Activated CD8-positive, alpha-beta T cell treated with anti-CD3 and anti-CD28 coated beads for 36 hours (primary cell): ENCODE data around the gene LRFN4. TPM values are rescaled to one million over a fixed set of nuclear protein-coding genes. Genes with fewer than 3 reads are reported as not detected.

Experiments used
- ATAC-seq: fragments of 200-7000 bp; cut with Tn5 transposase; one replicate; pipeline ENCODE4 v1.10.0; 2021; ENCODE audit warnings: mild to moderate bottlenecking, moderate library complexity
- CTCF ChIA-PET: fragments of 350-600 bp; sonication (Branson Sonifier 250); formaldehyde crosslinking; loops from one replicate; lab custom pipeline; 2021; ENCODE audit warnings: antibody characterized with exemption; lab: Charles Lee
- POLR2A ChIA-PET: fragments of 350-600 bp; sonication (Branson Sonifier 250); formaldehyde crosslinking; loops from one replicate; lab custom pipeline; 2021; ENCODE audit warnings: antibody characterized with exemption; lab: Charles Lee
- DNase-seq: peaks from one replicate; pipeline ENCODE4 v3.0.0-alpha.2; 2020
- H3K27ac Mint-ChIP-seq: one replicate; pipeline ENCODE4 v1.8.0; 2021; ENCODE audit warnings: mild to moderate bottlenecking, mixed read lengths
- H3K27me3 Mint-ChIP-seq: one replicate; pipeline ENCODE4 v1.8.0; 2021; ENCODE audit warnings: mixed read lengths
- H3K36me3 Mint-ChIP-seq: one replicate; pipeline ENCODE4 v1.8.0; 2021; ENCODE audit warnings: low read depth, mixed read lengths
- H3K4me1 Mint-ChIP-seq: one replicate; pipeline ENCODE4 v1.8.0; 2021; ENCODE audit warnings: low read depth, mixed read lengths
- H3K4me3 Mint-ChIP-seq: one replicate; pipeline ENCODE4 v1.8.0; 2021; ENCODE audit warnings: mild to moderate bottlenecking, moderate library complexity, mixed read lengths
- H3K9me3 Mint-ChIP-seq: one replicate; pipeline ENCODE4 v1.8.0; 2021; ENCODE audit warnings: mixed read lengths
- intact Hi-C: fragments of 100-400 bp; cut with micrococcal nuclease; formaldehyde crosslinking; loops from one replicate; pipeline ENCODE4 v1.10.0; 2022
- total RNA-seq, 2 experiments: library from RNA; stranded (reverse); gene quantifications; one replicate each; pipeline ENCODE4 v1.2.3, GENCODE V29; 2021
- TF ChIP-seq, protein P1 (sequence below): fragments of 200-600 bp; IDR thresholded peaks from one replicate; pipeline ENCODE4 v1.8.0; 2022; ENCODE audit warnings: antibody characterized with exemption, mild to moderate bottlenecking

The LRFN4 gene
- total RNA-seq = 10 to 100 TPM; 36.0 to 39.2 TPM

DNA sequence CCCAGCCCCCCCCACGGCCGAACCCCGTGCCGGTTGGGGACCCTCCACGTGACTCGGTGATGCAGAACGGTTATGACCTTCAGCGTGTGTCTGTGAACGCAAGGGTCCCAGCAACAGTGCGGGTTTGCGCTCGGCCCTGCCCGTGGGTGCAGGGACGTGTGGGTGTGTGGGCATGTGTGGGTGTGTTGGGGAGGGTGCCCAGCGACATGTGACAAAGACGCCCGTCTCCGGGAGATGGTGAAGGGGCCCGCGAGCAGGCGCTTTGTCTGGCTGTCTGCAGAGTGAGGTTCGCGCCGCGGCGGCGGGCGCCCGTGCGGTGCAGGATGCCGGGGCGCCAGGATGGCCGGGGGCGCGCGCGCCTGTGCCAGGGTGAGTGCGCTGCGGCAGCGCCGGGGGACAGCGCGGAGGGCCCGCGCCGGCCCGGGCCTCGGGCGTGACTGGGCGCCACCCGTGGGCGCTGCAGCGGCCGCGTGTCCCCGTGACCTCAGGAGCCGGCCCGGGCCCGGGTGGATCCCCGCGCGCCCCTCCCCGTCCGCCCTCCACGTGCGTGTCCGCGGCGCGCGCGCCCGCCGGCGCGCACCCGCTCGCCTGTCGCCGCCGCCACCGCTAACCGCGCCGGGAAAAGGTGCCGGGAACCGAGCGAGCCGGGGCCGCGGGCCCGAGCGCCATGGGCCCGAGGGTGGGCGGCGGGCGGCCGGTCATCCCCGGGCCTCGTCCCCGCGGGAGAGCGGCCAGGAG, at the start of gene LRFN4:
LRFN4 (plus strand) TSS at position 569 of the 738 bp plus-strand sequence. CDS start 681 bp downstream, outside the sequence.
- intact Hi-C loops = no loop called here
- H3K4me1 Mint-ChIP-seq = peaks cover 10% of the 10 kb centered on the region
- H3K9me3 Mint-ChIP-seq = no peaks in the 10 kb centered on the region
- CTCF ChIA-PET = interaction anchor here (0.8 to 1.7 kb wide), 3 partner anchors 10 to 161 kb away, joined by 3 to 5 read pairs (median 4); no protein-coding TSS in a partner anchor
- H3K36me3 Mint-ChIP-seq = peaks cover 4% of the 10 kb centered on the region
- no peak for DNase-seq
- TF ChIP-seq, protein P1, sequence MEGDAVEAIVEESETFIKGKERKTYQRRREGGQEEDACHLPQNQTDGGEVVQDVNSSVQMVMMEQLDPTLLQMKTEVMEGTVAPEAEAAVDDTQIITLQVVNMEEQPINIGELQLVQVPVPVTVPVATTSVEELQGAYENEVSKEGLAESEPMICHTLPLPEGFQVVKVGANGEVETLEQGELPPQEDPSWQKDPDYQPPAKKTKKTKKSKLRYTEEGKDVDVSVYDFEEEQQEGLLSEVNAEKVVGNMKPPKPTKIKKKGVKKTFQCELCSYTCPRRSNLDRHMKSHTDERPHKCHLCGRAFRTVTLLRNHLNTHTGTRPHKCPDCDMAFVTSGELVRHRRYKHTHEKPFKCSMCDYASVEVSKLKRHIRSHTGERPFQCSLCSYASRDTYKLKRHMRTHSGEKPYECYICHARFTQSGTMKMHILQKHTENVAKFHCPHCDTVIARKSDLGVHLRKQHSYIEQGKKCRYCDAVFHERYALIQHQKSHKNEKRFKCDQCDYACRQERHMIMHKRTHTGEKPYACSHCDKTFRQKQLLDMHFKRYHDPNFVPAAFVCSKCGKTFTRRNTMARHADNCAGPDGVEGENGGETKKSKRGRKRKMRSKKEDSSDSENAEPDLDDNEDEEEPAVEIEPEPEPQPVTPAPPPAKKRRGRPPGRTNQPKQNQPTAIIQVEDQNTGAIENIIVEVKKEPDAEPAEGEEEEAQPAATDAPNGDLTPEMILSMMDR = no peak
- peak; percentile 56 for ATAC-seq
- H3K27ac Mint-ChIP-seq = peak within 1 kb of the TSS; percentile 93
- no peaks in the 10 kb centered on the region for H3K27me3 Mint-ChIP-seq
- POLR2A ChIA-PET = interaction anchor here (3.9 kb wide), 1 partner anchor 12 kb away, joined by 66 read pairs; the partner anchor contains the start of gene RCE1
- H3K4me3 Mint-ChIP-seq = peak within 1 kb of the TSS; percentile 89

DNA sequence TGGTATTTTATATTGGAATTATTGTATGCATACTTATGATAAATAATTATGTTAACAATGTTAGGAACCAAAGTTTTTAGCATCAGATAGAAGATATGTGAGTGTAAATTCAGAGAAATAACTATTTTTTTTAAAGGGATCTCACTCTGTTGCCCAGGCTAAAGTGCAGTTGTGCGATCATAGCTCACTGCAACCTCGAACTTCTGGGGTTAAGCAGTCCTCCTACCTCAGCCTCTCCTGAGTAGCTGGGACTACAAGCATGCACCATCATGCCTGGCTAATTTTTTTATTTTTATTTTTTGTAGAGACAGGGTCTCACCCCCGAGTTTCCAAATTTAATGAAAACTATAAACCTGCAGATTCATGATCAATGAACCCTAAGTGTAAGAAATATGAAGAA, 47.3 kb upstream of the LRFN4 start:
- ATAC-seq (no peak), DNase-seq (no peak)
- Mint-ChIP-seq H3K4me3 (no peak overlapping the region), H3K36me3 (peaks cover 1% of the 10 kb centered on the region), H3K27me3 (no peaks in the 10 kb centered on the region), H3K4me1 (no peaks in the 10 kb centered on the region), H3K27ac (no peak overlapping the region), H3K9me3 (no peaks in the 10 kb centered on the region)
- intact Hi-C loops = no loop called here
- TF ChIP-seq, protein P1 = no peak
- ChIA-PET CTCF (interaction anchor here (0.9 to 1.2 kb wide), 2 partner anchors 9 kb away, joined by 3 read pairs; no protein-coding TSS in a partner anchor), POLR2A (no interaction called here)

GRCh38 chr11:66810576-66811185, 46.2 kb upstream of the LRFN4 start:
- ATAC-seq (no peak), DNase-seq (no peak)
- Mint-ChIP-seq H3K4me1 (no peaks in the 10 kb centered on the region), H3K27ac (no peak overlapping the region), H3K27me3 (no peaks in the 10 kb centered on the region), H3K9me3 (no peaks in the 10 kb centered on the region), H3K36me3 (peaks cover 1% of the 10 kb centered on the region), H3K4me3 (no peak overlapping the region)
- ChIA-PET POLR2A (no interaction called here), CTCF (interaction anchor here (0.9 to 1.2 kb wide), 3 partner anchors 8 to 24 kb away, joined by 3 read pairs; no protein-coding TSS in a partner anchor)
- TF ChIP-seq, protein P1 = no peak
- intact Hi-C loops = no loop called here

GRCh38 chr11:66814678-66815077, 42.2 kb upstream of the LRFN4 start:
- TF ChIP-seq, protein P1 = no peak
- H3K9me3 Mint-ChIP-seq = no peaks in the 10 kb centered on the region
- no peak overlapping the region for H3K4me3 Mint-ChIP-seq
- no peak overlapping the region for H3K27ac Mint-ChIP-seq
- CTCF ChIA-PET = no interaction called here
- DNase-seq = no peak
- no peaks in the 10 kb centered on the region for H3K36me3 Mint-ChIP-seq
- ATAC-seq = no peak
- intact Hi-C loops = no loop called here
- POLR2A ChIA-PET = no interaction called here
- no peaks in the 10 kb centered on the region for H3K4me1 Mint-ChIP-seq
- no peaks in the 10 kb centered on the region for H3K27me3 Mint-ChIP-seq

- Mint-ChIP-seq H3K27me3 (no peaks in the 10 kb centered on the region), H3K27ac (no peak overlapping the region), H3K4me1 (no peaks in the 10 kb centered on the region), H3K4me3 (no peak overlapping the region), H3K9me3 (no peaks in the 10 kb centered on the region), H3K36me3 (no peaks in the 10 kb centered on the region)
- intact Hi-C loops = no loop called here
- no peak for ATAC-seq
- ChIA-PET POLR2A (no interaction called here), CTCF (interaction anchor here (0.9 to 1.2 kb wide), 2 partner anchors 120 to 223 kb away, joined by 3 read pairs; partner anchors contain the start of genes CCDC87 and CCS)
- no peak for DNase-seq
- TF ChIP-seq, protein P1 = no peak
Measured at GRCh38 chr11:66815646-66816045, 41.2 kb upstream of the LRFN4 start.
